ENCODE results near the gene ATF7.
A peak's percentile ranks its signal among the peaks of the same experiment; 100 is the strongest.

The ATF7 gene

GRCh38 chr12:53492830-53493609 lies 133.2 kb downstream of the ATF7 start:
- no peaks in the 10 kb centered on the region for H3K9me3 ChIP-seq (ENCODE audit: control insufficient read depth, insufficient read depth, low read length)
- no peaks in the 10 kb centered on the region for H3K27me3 ChIP-seq (ENCODE audit: control insufficient read depth, insufficient read depth, low read length)
- H3K4me3 ChIP-seq (ENCODE audit: low read depth, low read length), result peak overlapping the region; percentile 65
- peaks cover 20% of the 10 kb centered on the region for H3K4me1 ChIP-seq (ENCODE audit: control insufficient read depth, insufficient read depth, low read length)
- peak overlapping the region; percentile 51 for H3K9ac ChIP-seq (ENCODE audit: low read depth, low read length)
- no peaks in the 10 kb centered on the region for H3K36me3 ChIP-seq (ENCODE audit: control insufficient read depth, insufficient read depth, low read length)

GRCh38 chr12:53492188-53492587 lies 134.0 kb downstream of the ATF7 start:
- Histone ChIP-seq H3K9ac (ENCODE audit: low read depth, low read length) (peak overlapping the region; percentile 49), H3K4me3 (ENCODE audit: low read depth, low read length) (peak overlapping the region; percentile 56), H3K27me3 (ENCODE audit: control insufficient read depth, insufficient read depth, low read length) (no peaks in the 10 kb centered on the region), H3K9me3 (ENCODE audit: control insufficient read depth, insufficient read depth, low read length) (no peaks in the 10 kb centered on the region), H3K4me1 (ENCODE audit: control insufficient read depth, insufficient read depth, low read length) (peaks cover 16% of the 10 kb centered on the region), H3K36me3 (ENCODE audit: control insufficient read depth, insufficient read depth, low read length) (no peaks in the 10 kb centered on the region)

GRCh38 chr12:53489242-53489864 lies 136.8 kb downstream of the ATF7 start:
- Histone ChIP-seq H3K27me3 (ENCODE audit: control insufficient read depth, insufficient read depth, low read length) (no peaks in the 10 kb centered on the region), H3K4me1 (ENCODE audit: control insufficient read depth, insufficient read depth, low read length) (peaks cover 8% of the 10 kb centered on the region), H3K9ac (ENCODE audit: low read depth, low read length) (no peak overlapping the region), H3K9me3 (ENCODE audit: control insufficient read depth, insufficient read depth, low read length) (no peaks in the 10 kb centered on the region), H3K4me3 (ENCODE audit: low read depth, low read length) (no peak overlapping the region), H3K36me3 (ENCODE audit: control insufficient read depth, insufficient read depth, low read length) (peaks cover 18% of the 10 kb centered on the region)

DNA sequence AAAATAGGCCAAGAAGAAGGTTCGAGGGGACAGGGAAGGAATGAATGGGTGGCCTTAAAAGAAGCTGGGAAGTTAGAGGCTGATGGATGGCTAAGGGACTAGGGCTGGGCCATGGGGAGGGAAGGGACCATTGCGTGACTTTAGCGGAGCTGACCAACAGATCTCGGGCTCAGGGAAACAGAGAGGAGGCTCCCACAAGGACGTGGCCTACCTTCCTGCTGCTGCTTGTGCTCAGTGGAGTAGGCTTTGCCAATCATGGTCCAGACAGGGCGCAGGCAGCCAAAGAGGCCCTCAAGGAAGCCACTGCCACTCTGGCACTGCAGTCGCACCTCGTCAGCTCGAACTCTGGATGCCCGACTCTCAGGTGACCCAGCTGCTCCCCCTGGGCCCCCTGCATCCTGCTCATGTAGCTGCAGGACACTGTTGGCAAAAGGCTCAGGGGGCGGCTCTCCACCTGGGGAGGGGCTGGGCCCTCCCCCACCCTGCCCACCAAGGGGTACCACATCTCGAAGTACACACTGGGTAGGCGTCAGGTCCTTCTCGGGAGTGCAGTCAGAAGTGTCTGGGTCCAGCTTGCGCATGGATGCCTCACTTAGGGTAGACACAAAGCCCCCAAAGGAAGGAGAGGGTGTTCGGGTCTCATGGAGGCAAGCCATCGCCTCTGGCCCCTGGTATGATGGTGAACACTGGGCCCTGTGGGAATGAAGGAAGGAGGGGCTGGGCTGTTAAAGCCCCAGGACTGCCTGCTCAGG lies 139.3 kb downstream of the ATF7 start:
- no peak overlapping the region for H3K4me3 ChIP-seq (ENCODE audit: low read depth, low read length)
- no peaks in the 10 kb centered on the region for H3K9me3 ChIP-seq (ENCODE audit: control insufficient read depth, insufficient read depth, low read length)
- H3K4me1 ChIP-seq (ENCODE audit: control insufficient read depth, insufficient read depth, low read length), result no peaks in the 10 kb centered on the region
- H3K27me3 ChIP-seq (ENCODE audit: control insufficient read depth, insufficient read depth, low read length), result no peaks in the 10 kb centered on the region
- H3K36me3 ChIP-seq (ENCODE audit: control insufficient read depth, insufficient read depth, low read length), result peaks cover 30% of the 10 kb centered on the region
- H3K9ac ChIP-seq (ENCODE audit: low read depth, low read length), result no peak overlapping the region

DNA sequence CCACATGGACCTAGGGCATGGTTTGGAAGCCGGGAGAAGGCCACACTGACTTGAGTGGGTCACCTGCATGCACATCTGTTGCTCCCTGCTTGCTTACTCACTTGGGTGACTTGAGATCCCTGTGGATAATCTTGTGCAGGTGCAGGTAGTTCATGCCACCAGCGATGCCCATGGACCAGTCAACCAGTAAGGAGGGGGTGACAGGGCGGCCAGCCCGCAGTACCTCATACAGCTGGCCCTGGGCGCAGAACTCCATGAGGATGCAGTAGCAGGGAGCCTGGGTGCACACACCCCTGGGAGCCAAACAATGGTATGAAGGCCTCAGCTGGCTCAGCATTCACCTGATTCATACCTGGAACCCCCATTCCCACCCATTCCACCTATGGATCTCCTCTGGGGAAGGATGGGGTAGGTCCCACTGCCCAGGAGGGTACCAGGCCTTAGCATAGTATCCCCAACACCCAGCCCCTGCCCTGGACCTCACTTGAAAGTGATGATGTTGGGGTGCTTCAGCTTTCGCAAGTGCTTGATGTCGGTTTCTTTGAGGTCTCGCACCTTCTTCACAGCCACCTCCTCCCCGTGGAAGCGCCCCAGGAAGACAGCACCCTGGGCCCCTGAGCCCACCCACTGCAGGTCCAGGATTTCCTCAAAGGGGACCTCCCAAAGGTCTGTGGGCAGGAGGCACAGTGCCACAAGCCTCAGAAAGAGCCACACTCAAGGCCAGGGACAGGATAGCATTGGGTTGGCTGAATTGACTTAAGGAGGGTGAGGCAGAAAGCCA lies 140.0 kb downstream of the ATF7 start:
- Histone ChIP-seq H3K36me3 (ENCODE audit: control insufficient read depth, insufficient read depth, low read length) (peaks cover 35% of the 10 kb centered on the region), H3K9ac (ENCODE audit: low read depth, low read length) (no peak overlapping the region), H3K9me3 (ENCODE audit: control insufficient read depth, insufficient read depth, low read length) (no peaks in the 10 kb centered on the region), H3K4me3 (ENCODE audit: low read depth, low read length) (no peak overlapping the region), H3K27me3 (ENCODE audit: control insufficient read depth, insufficient read depth, low read length) (no peaks in the 10 kb centered on the region), H3K4me1 (ENCODE audit: control insufficient read depth, insufficient read depth, low read length) (no peaks in the 10 kb centered on the region)

DNA sequence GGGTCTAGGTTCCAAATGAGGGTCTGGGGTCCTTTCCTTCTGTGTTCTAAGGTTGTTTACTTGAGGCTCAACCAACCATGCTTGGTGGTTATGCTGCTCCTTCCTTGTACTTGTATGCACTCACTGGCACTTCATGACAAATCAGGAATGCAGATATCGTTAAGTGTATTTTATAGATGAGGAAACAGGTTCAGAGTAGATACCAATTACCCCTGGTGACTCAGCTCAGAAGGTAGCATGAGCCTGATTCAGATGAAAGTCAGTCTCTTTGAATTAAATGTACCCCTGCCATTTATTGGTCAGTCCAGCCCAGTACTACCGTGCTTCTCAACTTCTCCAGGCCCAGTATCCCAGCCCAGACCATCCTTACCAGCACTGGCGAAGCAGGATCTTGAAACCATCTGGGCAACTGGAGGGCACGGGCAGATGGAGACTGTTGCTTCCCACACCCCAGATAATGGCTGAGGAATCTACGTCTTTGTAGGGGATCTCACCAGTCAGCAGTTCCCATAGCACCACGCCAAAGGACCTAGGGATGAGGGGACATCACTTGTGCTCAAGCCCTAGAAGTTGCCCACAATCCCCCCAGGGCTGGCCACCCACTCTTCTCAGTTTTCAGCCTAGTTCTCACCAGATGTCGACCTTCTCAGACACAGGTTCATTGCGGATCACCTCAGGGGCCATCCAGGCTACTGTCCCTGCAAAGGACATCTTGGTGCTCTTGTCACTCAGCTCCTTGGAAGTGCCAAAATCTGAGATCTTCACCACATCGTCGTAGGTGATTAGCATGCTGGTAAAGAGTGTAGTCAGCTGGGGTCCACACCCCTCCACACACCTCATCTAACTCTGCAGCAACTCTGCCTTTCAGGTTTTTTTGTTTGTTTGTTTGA lies 141.3 kb downstream of the ATF7 start:
- Histone ChIP-seq H3K4me3 (ENCODE audit: low read depth, low read length) (no peak overlapping the region), H3K9me3 (ENCODE audit: control insufficient read depth, insufficient read depth, low read length) (no peaks in the 10 kb centered on the region), H3K36me3 (ENCODE audit: control insufficient read depth, insufficient read depth, low read length) (peaks cover 35% of the 10 kb centered on the region), H3K9ac (ENCODE audit: low read depth, low read length) (no peak overlapping the region), H3K27me3 (ENCODE audit: control insufficient read depth, insufficient read depth, low read length) (no peaks in the 10 kb centered on the region), H3K4me1 (ENCODE audit: control insufficient read depth, insufficient read depth, low read length) (no peaks in the 10 kb centered on the region)

GRCh38 chr12:53483979-53484377 lies 142.2 kb downstream of the ATF7 start:
- peaks cover 36% of the 10 kb centered on the region for H3K36me3 ChIP-seq (ENCODE audit: control insufficient read depth, insufficient read depth, low read length)
- no peak overlapping the region for H3K4me3 ChIP-seq (ENCODE audit: low read depth, low read length)
- H3K4me1 ChIP-seq (ENCODE audit: control insufficient read depth, insufficient read depth, low read length), result no peaks in the 10 kb centered on the region
- H3K9me3 ChIP-seq (ENCODE audit: control insufficient read depth, insufficient read depth, low read length), result no peaks in the 10 kb centered on the region
- H3K9ac ChIP-seq (ENCODE audit: low read depth, low read length), result no peak overlapping the region
- H3K27me3 ChIP-seq (ENCODE audit: control insufficient read depth, insufficient read depth, low read length), result no peaks in the 10 kb centered on the region

GRCh38 chr12:53483225-53483978 lies 142.8 kb downstream of the ATF7 start:
- Histone ChIP-seq H3K9ac (ENCODE audit: low read depth, low read length) (no peak overlapping the region), H3K4me1 (ENCODE audit: control insufficient read depth, insufficient read depth, low read length) (no peaks in the 10 kb centered on the region), H3K36me3 (ENCODE audit: control insufficient read depth, insufficient read depth, low read length) (peaks cover 42% of the 10 kb centered on the region), H3K27me3 (ENCODE audit: control insufficient read depth, insufficient read depth, low read length) (no peaks in the 10 kb centered on the region), H3K9me3 (ENCODE audit: control insufficient read depth, insufficient read depth, low read length) (no peaks in the 10 kb centered on the region), H3K4me3 (ENCODE audit: low read depth, low read length) (no peak overlapping the region)

DNA sequence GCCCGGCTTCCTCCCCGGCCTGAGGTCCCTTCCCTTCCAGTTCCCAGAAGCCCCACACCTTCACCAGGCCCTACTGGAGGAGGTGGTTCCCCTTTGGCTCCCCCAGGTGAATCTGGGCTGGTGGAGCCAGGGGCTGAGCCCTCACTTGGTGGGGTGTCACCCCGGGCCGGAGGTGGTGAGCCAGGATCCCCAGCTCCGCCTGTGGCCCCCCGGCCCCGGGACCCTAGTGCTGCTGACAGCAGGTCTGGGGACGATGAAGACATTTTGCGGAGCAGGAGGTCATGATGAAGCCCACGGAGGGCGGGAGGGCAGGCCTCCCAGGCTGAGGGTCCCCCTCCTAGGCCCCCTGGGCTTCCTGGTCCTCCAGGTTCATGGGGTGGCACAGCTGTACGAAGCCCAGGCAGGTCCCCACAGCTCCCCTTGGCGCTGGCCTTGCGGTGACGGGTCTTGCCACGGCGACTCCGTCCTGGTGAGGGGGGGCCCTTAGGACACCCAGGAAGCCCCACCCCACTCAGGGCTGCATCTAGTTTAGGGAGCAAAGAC lies 143.5 kb downstream of the ATF7 start:
- no peaks in the 10 kb centered on the region for H3K9me3 ChIP-seq (ENCODE audit: control insufficient read depth, insufficient read depth, low read length)
- no peak overlapping the region for H3K4me3 ChIP-seq (ENCODE audit: low read depth, low read length)
- H3K36me3 ChIP-seq (ENCODE audit: control insufficient read depth, insufficient read depth, low read length), result peaks cover 42% of the 10 kb centered on the region
- H3K4me1 ChIP-seq (ENCODE audit: control insufficient read depth, insufficient read depth, low read length), result no peaks in the 10 kb centered on the region
- no peaks in the 10 kb centered on the region for H3K27me3 ChIP-seq (ENCODE audit: control insufficient read depth, insufficient read depth, low read length)
- H3K9ac ChIP-seq (ENCODE audit: low read depth, low read length), result no peak overlapping the region

GRCh38 chr12:53481939-53482586 lies 144.1 kb downstream of the ATF7 start:
- H3K36me3 ChIP-seq (ENCODE audit: control insufficient read depth, insufficient read depth, low read length), result peaks cover 42% of the 10 kb centered on the region
- H3K4me3 ChIP-seq (ENCODE audit: low read depth, low read length), result no peak overlapping the region
- no peak overlapping the region for H3K9ac ChIP-seq (ENCODE audit: low read depth, low read length)
- no peaks in the 10 kb centered on the region for H3K4me1 ChIP-seq (ENCODE audit: control insufficient read depth, insufficient read depth, low read length)
- H3K27me3 ChIP-seq (ENCODE audit: control insufficient read depth, insufficient read depth, low read length), result no peaks in the 10 kb centered on the region
- H3K9me3 ChIP-seq (ENCODE audit: control insufficient read depth, insufficient read depth, low read length), result no peaks in the 10 kb centered on the region
